A172 (cell line): ENCODE measurements around the gene LCMT2. TPM values are rescaled to one million over a fixed set of nuclear protein-coding genes. Genes with fewer than 3 reads are reported as not detected.
"Not testable (repeated sequence)": the region's sequence is repeated elsewhere in the genome, so short reads cannot be mapped to it uniquely, and the experiment has no call there.

Experiments used
- DNase-seq: peaks from one replicate; pipeline ENCODE4 v3.0.0-alpha.2; 2015; ENCODE audit warnings: low spot score
- total RNA-seq: library from RNA; depleted of rRNA; stranded (reverse); fragments of >200 nt; shearing (Covaris generic); gene quantifications from 2 replicates; pipeline ENCODE4 v1.2.3, GENCODE V29; 2014

LCMT2 gene
- total RNA-seq, 1 experiment from 2014 or later, result 17.7 TPM

- DNase-seq, result no peak
Measured at GRCh38 chr15:43316016-43316970, 14.1 kb downstream of the LCMT2 start.

- DNase-seq, result peak; percentile 23
Measured at GRCh38 chr15:43314171-43314570, 16.2 kb downstream of the LCMT2 start.

GRCh38 chr15:43312378-43312777, 18.0 kb downstream of the LCMT2 start:
- no peak for DNase-seq

GRCh38 chr15:43302205-43302817, 28.1 kb downstream of the LCMT2 start, which contains the start of gene TGM7:
TGM7 (minus strand) TSS chr15:43302255.
- no peak for DNase-seq

GRCh38 chr15:43299884-43300283, 30.5 kb downstream of the LCMT2 start:
- no peak for DNase-seq

GRCh38 chr15:43299411-43299810, 31.0 kb downstream of the LCMT2 start:
- no peak for DNase-seq

- DNase-seq, result no peak
Measured at GRCh38 chr15:43294091-43294706, 36.2 kb downstream of the LCMT2 start.

GRCh38 chr15:43293432-43293831, 36.9 kb downstream of the LCMT2 start:
- DNase-seq, result no peak

- no peak for DNase-seq
Measured at GRCh38 chr15:43292375-43293078, 37.8 kb downstream of the LCMT2 start.

- DNase-seq, result not testable (repeated sequence)
Measured at GRCh38 chr15:43289656-43290055, 40.7 kb downstream of the LCMT2 start.

- no peak for DNase-seq
Measured at GRCh38 chr15:43287254-43287653, 43.1 kb downstream of the LCMT2 start.

GRCh38 chr15:43286074-43286473, 44.3 kb downstream of the LCMT2 start:
- no peak for DNase-seq

GRCh38 chr15:43285609-43286037, 44.8 kb downstream of the LCMT2 start:
- DNase-seq, result peak; percentile 68

GRCh38 chr15:43283526-43283925, 46.8 kb downstream of the LCMT2 start:
- DNase-seq, result no peak

GRCh38 chr15:43281926-43282602, 48.3 kb downstream of the LCMT2 start:
- peak; percentile 23 for DNase-seq

- no peak for DNase-seq
Measured at GRCh38 chr15:43280996-43281395, 49.4 kb downstream of the LCMT2 start.

GRCh38 chr15:43279496-43279895, 50.9 kb downstream of the LCMT2 start:
- no peak for DNase-seq

- DNase-seq, result no peak
Measured at GRCh38 chr15:43278869-43279268, 51.5 kb downstream of the LCMT2 start.

- no peak for DNase-seq
Measured at GRCh38 chr15:43277901-43278300, 52.5 kb downstream of the LCMT2 start.

GRCh38 chr15:43277231-43277823, 53.0 kb downstream of the LCMT2 start:
- no peak for DNase-seq
